ENCODE data around the gene PCP4. TPM values are rescaled to one million over a fixed set of nuclear protein-coding genes. Genes with fewer than 3 reads are reported as not detected.

The PCP4 gene
- total RNA-seq, 1 donor from 2014 or later = not detected

Other genes starting within 250 kb of the PCP4 start
- gene IGSF5, start 122.3 kb upstream of the PCP4 start, total RNA-seq = not detected in 2 replicates